Neural progenitor cell (in vitro differentiated cells): ENCODE data around the gene CNTN5. TPM values are rescaled to one million over a fixed set of nuclear protein-coding genes. Genes with fewer than 3 reads are reported as not detected.

Experiments used
- DNase-seq: peaks from one replicate; pipeline ENCODE4 v3.0.0-alpha.2; 2016; ENCODE audit warnings: low spot score
- H2AFZ ChIP-seq: fragments of 200-600 bp; sonication (generic); replicated peaks from 2 replicates; pipeline ENCODE4 v1.6.1; 2016; ENCODE audit warnings: antibody characterized with exemption
- H3F3A ChIP-seq: fragments of 200-600 bp; sonication (generic); 2 replicates; pipeline ENCODE4 v1.6.1; 2016; ENCODE audit warnings: antibody characterized with exemption, low read depth
- H3K27ac ChIP-seq: fragments of 200-600 bp; sonication (generic); 2 replicates; pipeline ENCODE4 v1.5.1; 2016; ENCODE audit warnings: mild to moderate bottlenecking
- H3K27me3 ChIP-seq: fragments of 200-600 bp; sonication (generic); 2 replicates; pipeline ENCODE4 v1.6.1; 2016; ENCODE audit warnings: mild to moderate bottlenecking, moderate library complexity
- H3K36me3 ChIP-seq: fragments of 200-600 bp; sonication (generic); 2 replicates; pipeline ENCODE4 v1.5.1; 2016
- H3K4me1 ChIP-seq: fragments of 200-600 bp; sonication (generic); 2 replicates; pipeline ENCODE4 v1.6.1; 2016; ENCODE audit warnings: mixed run types
- H3K4me2 ChIP-seq: fragments of 200-600 bp; sonication (generic); 2 replicates; pipeline ENCODE4 v1.6.1; 2016
- H3K4me3 ChIP-seq: fragments of 200-600 bp; sonication (generic); 2 replicates; pipeline ENCODE4 v1.5.1; 2016
- H3K79me2 ChIP-seq: fragments of 200-600 bp; sonication (generic); 2 replicates; pipeline ENCODE4 v1.6.1; 2016; ENCODE audit warnings: low read depth
- H3K9ac ChIP-seq: fragments of 200-600 bp; sonication (generic); 2 replicates; pipeline ENCODE4 v1.6.1; 2016
- H3K9me3 ChIP-seq: fragments of 200-600 bp; sonication (generic); 2 replicates; pipeline ENCODE4 v1.5.1; 2016; ENCODE audit warnings: low read depth
- H4K20me1 ChIP-seq: fragments of 200-600 bp; sonication (generic); 2 replicates; pipeline ENCODE4 v1.6.1; 2016; ENCODE audit warnings: low read depth
- H3K27ac Mint-ChIP-seq: 3 replicates; pipeline ENCODE4 v1.8.0; 2021; ENCODE audit warnings: mixed read lengths
- H3K27me3 Mint-ChIP-seq: 2 replicates; pipeline ENCODE4 v1.8.0; 2022; ENCODE audit warnings: low read depth, mild to moderate bottlenecking, inconsistent platforms, moderate library complexity, mixed read lengths; ENCODE audit not compliant: insufficient read depth
- H3K36me3 Mint-ChIP-seq: 3 replicates; pipeline ENCODE4 v1.8.0; 2021; ENCODE audit warnings: mixed read lengths
- H3K4me1 Mint-ChIP-seq: 3 replicates; pipeline ENCODE4 v1.8.0; 2021; ENCODE audit warnings: mixed read lengths
- H3K4me3 Mint-ChIP-seq: 3 replicates; pipeline ENCODE4 v1.8.0; 2021; ENCODE audit warnings: mild to moderate bottlenecking, moderate library complexity, mixed read lengths
- H3K9me3 Mint-ChIP-seq: 3 replicates; pipeline ENCODE4 v1.8.0; 2020; ENCODE audit warnings: mixed read lengths
- EZH2 ChIP-seq: fragments of 200-600 bp; sonication (generic); IDR thresholded peaks from 2 replicates; pipeline ENCODE4 v1.6.1; 2017; ENCODE audit warnings: antibody characterized with exemption, mild to moderate bottlenecking, moderate library complexity
- EZH2phosphoT487 ChIP-seq: fragments of 200-600 bp; sonication (generic); IDR thresholded peaks from 2 replicates; pipeline ENCODE4 v1.6.1; 2017; ENCODE audit warnings: antibody characterized with exemption
- total RNA-seq: library from RNA; depleted of rRNA; stranded (reverse); fragments of >200 nt; gene quantifications from 2 replicates; pipeline ENCODE4 v1.2.3, GENCODE V29; 2015; ENCODE audit warnings: low replicate concordance
- TF ChIP-seq, protein P1 (sequence below): fragments of 200-600 bp; sonication (generic); IDR thresholded peaks from 2 replicates; pipeline ENCODE4 v1.5.1; 2017; ENCODE audit warnings: antibody characterized with exemption, mild to moderate bottlenecking

The CNTN5 gene
- total RNA-seq, 1 donor from 2014 or later: 0.19 TPM

DNA sequence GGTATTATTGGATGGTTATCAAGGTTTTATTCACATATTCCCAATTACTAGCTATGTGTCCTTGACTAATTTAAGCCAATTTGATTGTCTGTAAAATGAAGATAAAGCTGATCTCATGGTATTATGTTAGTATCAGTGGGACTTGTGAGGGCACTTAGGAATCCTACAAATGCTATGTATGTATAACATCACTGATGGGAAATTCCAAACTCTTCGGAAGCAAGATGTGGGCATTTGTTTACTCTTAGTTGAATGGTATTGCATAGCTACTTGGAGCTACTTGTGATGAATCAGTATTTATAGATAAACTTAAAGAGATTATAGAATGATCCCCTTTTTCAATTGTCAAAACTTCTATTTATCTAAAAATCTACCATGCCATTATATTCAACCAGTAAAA, 239.9 kb downstream of the CNTN5 start:
- Histone ChIP-seq H3K4me2 (no peak overlapping the region), H3K27ac (no peak overlapping the region), H3K9me3 (no peaks in the 10 kb centered on the region), H3K36me3 (no peaks in the 10 kb centered on the region), H3K4me1 (no peaks in the 10 kb centered on the region), H3K9ac (no peak overlapping the region), H2AFZ (no peak overlapping the region), H3K27me3 (no peaks in the 10 kb centered on the region), H3K4me3 (no peak overlapping the region), H4K20me1 (no peaks in the 10 kb centered on the region), H3K79me2 (no peaks in the 10 kb centered on the region), H3F3A (no peaks in the 10 kb centered on the region)
- H3K36me3 Mint-ChIP-seq: no peaks in the 10 kb centered on the region
- no peak overlapping the region for H3K27ac Mint-ChIP-seq
- H3K27me3 Mint-ChIP-seq: no peaks in the 10 kb centered on the region
- no peak for DNase-seq
- H3K4me3 Mint-ChIP-seq: no peak overlapping the region
- no peaks in the 10 kb centered on the region for H3K4me1 Mint-ChIP-seq
- TF ChIP-seq, protein P1, sequence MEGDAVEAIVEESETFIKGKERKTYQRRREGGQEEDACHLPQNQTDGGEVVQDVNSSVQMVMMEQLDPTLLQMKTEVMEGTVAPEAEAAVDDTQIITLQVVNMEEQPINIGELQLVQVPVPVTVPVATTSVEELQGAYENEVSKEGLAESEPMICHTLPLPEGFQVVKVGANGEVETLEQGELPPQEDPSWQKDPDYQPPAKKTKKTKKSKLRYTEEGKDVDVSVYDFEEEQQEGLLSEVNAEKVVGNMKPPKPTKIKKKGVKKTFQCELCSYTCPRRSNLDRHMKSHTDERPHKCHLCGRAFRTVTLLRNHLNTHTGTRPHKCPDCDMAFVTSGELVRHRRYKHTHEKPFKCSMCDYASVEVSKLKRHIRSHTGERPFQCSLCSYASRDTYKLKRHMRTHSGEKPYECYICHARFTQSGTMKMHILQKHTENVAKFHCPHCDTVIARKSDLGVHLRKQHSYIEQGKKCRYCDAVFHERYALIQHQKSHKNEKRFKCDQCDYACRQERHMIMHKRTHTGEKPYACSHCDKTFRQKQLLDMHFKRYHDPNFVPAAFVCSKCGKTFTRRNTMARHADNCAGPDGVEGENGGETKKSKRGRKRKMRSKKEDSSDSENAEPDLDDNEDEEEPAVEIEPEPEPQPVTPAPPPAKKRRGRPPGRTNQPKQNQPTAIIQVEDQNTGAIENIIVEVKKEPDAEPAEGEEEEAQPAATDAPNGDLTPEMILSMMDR: no peak
- no peak for TF ChIP-seq EZH2phosphoT487
- H3K9me3 Mint-ChIP-seq: no peaks in the 10 kb centered on the region

- no peaks in the 10 kb centered on the region for H3K4me1 ChIP-seq
- H3F3A ChIP-seq: no peaks in the 10 kb centered on the region
- Mint-ChIP-seq H3K4me3 (no peak overlapping the region), H3K27ac (no peak overlapping the region), H3K4me1 (no peaks in the 10 kb centered on the region), H3K27me3 (no peaks in the 10 kb centered on the region), H3K9me3 (no peaks in the 10 kb centered on the region), H3K36me3 (no peaks in the 10 kb centered on the region)
- no peak overlapping the region for H3K4me2 ChIP-seq
- H3K27me3 ChIP-seq: no peaks in the 10 kb centered on the region
- H3K9me3 ChIP-seq: no peaks in the 10 kb centered on the region
- no peaks in the 10 kb centered on the region for H4K20me1 ChIP-seq
- no peak overlapping the region for H3K27ac ChIP-seq
- H3K4me3 ChIP-seq: no peak overlapping the region
- H3K36me3 ChIP-seq: no peaks in the 10 kb centered on the region
- no peak overlapping the region for H2AFZ ChIP-seq
- DNase-seq: no peak
- H3K9ac ChIP-seq: no peak overlapping the region
- no peaks in the 10 kb centered on the region for H3K79me2 ChIP-seq
- TF ChIP-seq EZH2: no peak
- TF ChIP-seq, protein P1: no peak
Measured at GRCh38 chr11:99268886-99269285, 248.1 kb downstream of the CNTN5 start.

DNA sequence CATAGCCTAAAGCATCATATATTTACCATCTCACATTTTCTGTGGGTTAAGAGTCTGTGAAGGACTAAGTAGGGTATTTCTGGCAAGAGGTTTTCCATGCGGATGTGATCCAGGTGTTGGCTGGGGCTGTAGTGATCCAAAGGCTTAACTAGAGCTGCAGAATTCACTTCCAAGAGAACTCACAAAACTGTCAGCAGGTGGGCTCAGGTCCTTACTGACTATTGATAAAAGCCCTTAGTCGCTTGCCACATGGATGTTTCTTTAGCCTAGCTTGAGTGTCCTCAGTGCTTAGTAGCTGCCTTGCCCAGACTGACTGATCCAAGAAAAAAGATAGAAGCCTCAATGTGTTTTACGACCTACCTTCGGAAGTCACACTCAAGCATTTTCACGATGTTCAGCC, 250.8 kb downstream of the CNTN5 start:
- H3K9me3 ChIP-seq: no peaks in the 10 kb centered on the region
- H3K4me1 ChIP-seq: no peaks in the 10 kb centered on the region
- no peak overlapping the region for H2AFZ ChIP-seq
- no peaks in the 10 kb centered on the region for H3K79me2 ChIP-seq
- H3K4me2 ChIP-seq: no peak overlapping the region
- H3K27me3 ChIP-seq: no peaks in the 10 kb centered on the region
- Mint-ChIP-seq H3K27ac (no peak overlapping the region), H3K27me3 (no peaks in the 10 kb centered on the region), H3K4me3 (no peak overlapping the region), H3K36me3 (no peaks in the 10 kb centered on the region), H3K9me3 (no peaks in the 10 kb centered on the region), H3K4me1 (peaks cover 8% of the 10 kb centered on the region)
- H3K27ac ChIP-seq: no peak overlapping the region
- no peak overlapping the region for H3K4me3 ChIP-seq
- H3K36me3 ChIP-seq: no peaks in the 10 kb centered on the region
- H3K9ac ChIP-seq: no peak overlapping the region
- no peaks in the 10 kb centered on the region for H4K20me1 ChIP-seq
- no peaks in the 10 kb centered on the region for H3F3A ChIP-seq
- DNase-seq: peak; percentile 60
- TF ChIP-seq, protein P1: no peak
- TF ChIP-seq EZH2 (no peak), EZH2phosphoT487 (no peak)

- Histone ChIP-seq H2AFZ (no peak overlapping the region), H3K36me3 (no peaks in the 10 kb centered on the region), H4K20me1 (no peaks in the 10 kb centered on the region), H3K4me3 (no peak overlapping the region), H3K4me2 (no peak overlapping the region), H3K79me2 (no peaks in the 10 kb centered on the region), H3K27me3 (no peaks in the 10 kb centered on the region), H3K9ac (no peak overlapping the region), H3K27ac (no peak overlapping the region), H3K4me1 (no peaks in the 10 kb centered on the region), H3K9me3 (no peaks in the 10 kb centered on the region), H3F3A (no peaks in the 10 kb centered on the region)
- no peaks in the 10 kb centered on the region for H3K36me3 Mint-ChIP-seq
- no peak overlapping the region for H3K4me3 Mint-ChIP-seq
- peaks cover 5% of the 10 kb centered on the region for H3K27me3 Mint-ChIP-seq
- H3K9me3 Mint-ChIP-seq: no peaks in the 10 kb centered on the region
- peaks cover 29% of the 10 kb centered on the region for H3K4me1 Mint-ChIP-seq
- no peak overlapping the region for H3K27ac Mint-ChIP-seq
- TF ChIP-seq EZH2phosphoT487 (no peak), EZH2 (no peak)
- TF ChIP-seq, protein P1: no peak
- DNase-seq: no peak
Measured at GRCh38 chr11:99275521-99275920, 254.8 kb downstream of the CNTN5 start.
